Left lung (tissue), 10 donors: ENCODE measurements around the gene PRR20D. TPM values are rescaled to one million over a fixed set of nuclear protein-coding genes. Genes with fewer than 3 reads are reported as not detected.
"Not testable (repeated sequence)": the region's sequence is repeated elsewhere in the genome, so short reads cannot be mapped to it uniquely, and the experiment has no call there.

Experiments used
- ATAC-seq: fragments of 200-7000 bp; cut with Tn5 transposase; one replicate; pipeline ENCODE4 v1.9.1; 2020; ENCODE audit warnings: moderate library complexity
- DNase-seq, 4 donors: peaks; one replicate each; pipeline ENCODE4 v3.0.0-alpha.2; 2013 to 2020
- H3K27ac ChIP-seq, 2 donors: fragments of 200-600 bp; sonication (generic) in 1 of 2; one replicate each; pipeline versions ENCODE4 v1.5.0 to v1.8.0; 2020 to 2021
- H3K27me3 ChIP-seq, 2 donors: fragments of 200-600 bp; sonication (generic) in 1 of 2; one replicate each; pipeline versions ENCODE4 v1.5.0 to v1.8.0; 2020 to 2021
- H3K36me3 ChIP-seq, 2 donors: fragments of 200-600 bp; sonication (generic) in 1 of 2; one replicate each; pipeline versions ENCODE4 v1.5.0 to v1.8.0; 2020 to 2021
- H3K4me1 ChIP-seq, 2 donors: fragments of 200-600 bp; one replicate each; pipeline ENCODE4 v1.8.0; 2021
- H3K4me3 ChIP-seq, 2 donors: fragments of 200-600 bp; sonication (generic) in 1 of 2; one replicate each; pipeline versions ENCODE4 v1.5.0 to v1.8.0; 2020 to 2021; ENCODE audit warnings: mild to moderate bottlenecking in 1 of 2
- H3K9me3 ChIP-seq, 2 donors: fragments of 200-600 bp; sonication (generic) in 1 of 2; one replicate each; pipeline versions ENCODE4 v1.5.0 to v1.8.0; 2020 to 2021
- CTCF ChIP-seq, 2 donors: fragments of 200-600 bp; sonication (generic) in 1 of 2; IDR thresholded peaks; one replicate each; pipeline versions ENCODE4 v1.5.0 to v1.8.0; 2021; ENCODE audit warnings: antibody characterized with exemption in 2 of 2
- intact Hi-C, 2 donors: fragments of 100-400 bp; cut with DNase I; formaldehyde crosslinking; loops; one replicate each; pipeline versions ENCODE4 v1.11.2 to v1.14.2; 2022
- polyA plus RNA-seq, 6 donors: library from polyadenylated mRNA; unstranded; fragments of 120-200 nt; gene quantifications; one replicate each; pipeline ENCODE4 v1.2.1, GENCODE V29; 2013; ENCODE audit not compliant: insufficient read length in 6 of 6
- total RNA-seq, 2 donors: library from RNA; stranded (reverse); fragmentation: NEBNext Ultra II Directional; extraction: Animal tissue kit (Norgen Biotek cat#: 25700); gene quantifications; one replicate each; pipeline ENCODE4 v1.2.1, GENCODE V29; 2021
- donor health status: DM: no; HTN: yes; CAD: no.
- donor health status: DM: no; HTN: no; CAD: no.

The PRR20D gene
- total and polyA plus RNA-seq, 8 donors, result not detected

GRCh38 chr13:57138988-57139387, 21.4 kb upstream of the PRR20D start:
- DNase-seq, result no peak
- Histone ChIP-seq H3K4me3 (no peak overlapping the region), H3K36me3 (no peaks in the 10 kb centered on the region), H3K27ac (no peak overlapping the region), H3K4me1 (no peaks in the 10 kb centered on the region), H3K27me3 (no peaks in the 10 kb centered on the region), H3K9me3 (no peaks in the 10 kb centered on the region)
- TF ChIP-seq CTCF (IDR thresholded peaks at IDR 0.05), result no peak
- intact Hi-C loops, result no loop called here
- no peak for ATAC-seq

GRCh38 chr13:57139781-57140180, 20.7 kb upstream of the PRR20D start:
- H3K9me3 ChIP-seq, DNase-seq, H3K4me1 ChIP-seq, intact Hi-C loops, H3K36me3 ChIP-seq, H3K27me3 ChIP-seq, H3K27ac ChIP-seq, ATAC-seq, H3K4me3 ChIP-seq: not testable (repeated sequence)

- H3K4me3 ChIP-seq, H3K4me1 ChIP-seq, ATAC-seq, H3K27me3 ChIP-seq, H3K9me3 ChIP-seq, DNase-seq, H3K27ac ChIP-seq, H3K36me3 ChIP-seq, intact Hi-C loops: not testable (repeated sequence)
Observed at GRCh38 chr13:57140235-57140968, 20.0 kb upstream of the PRR20D start, which contains the start of gene PRR20A. PRR20A (plus strand) TSS chr13:57140918; CDS start chr13:57141305, 387 bp downstream.

- H3K9me3 ChIP-seq, H3K27me3 ChIP-seq, H3K27ac ChIP-seq, H3K4me3 ChIP-seq, H3K36me3 ChIP-seq, DNase-seq, intact Hi-C loops, ATAC-seq, H3K4me1 ChIP-seq: not testable (repeated sequence)
Observed at GRCh38 chr13:57147188-57147587, 13.2 kb upstream of the PRR20D start, which contains the start of gene PRR20B. PRR20B (plus strand) TSS chr13:57147488; CDS start chr13:57147875, 387 bp downstream.

- ATAC-seq, H3K27ac ChIP-seq, DNase-seq, H3K36me3 ChIP-seq, H3K4me3 ChIP-seq, H3K27me3 ChIP-seq, H3K4me1 ChIP-seq, intact Hi-C loops, H3K9me3 ChIP-seq: not testable (repeated sequence)
Observed at GRCh38 chr13:57148106-57148505, 12.3 kb upstream of the PRR20D start.

GRCh38 chr13:57153761-57154160, 6.7 kb upstream of the PRR20D start, which contains the start of gene PRR20C:
PRR20C (plus strand) TSS chr13:57154061; CDS start chr13:57154448, 387 bp downstream.
- H3K4me3 ChIP-seq, H3K4me1 ChIP-seq, ATAC-seq, intact Hi-C loops, H3K27me3 ChIP-seq, H3K9me3 ChIP-seq, H3K27ac ChIP-seq, H3K36me3 ChIP-seq, DNase-seq: not testable (repeated sequence)

- H3K4me3 ChIP-seq, H3K27me3 ChIP-seq, H3K9me3 ChIP-seq, DNase-seq, ATAC-seq, H3K4me1 ChIP-seq, intact Hi-C loops, H3K27ac ChIP-seq, H3K36me3 ChIP-seq: not testable (repeated sequence)
Observed at GRCh38 chr13:57166897-57167296, 6.5 kb downstream of the PRR20D start, which contains the start of gene PRR20E. PRR20E (plus strand) TSS chr13:57167197; CDS start chr13:57167584, 387 bp downstream.

- no peak for DNase-seq
- Histone ChIP-seq H3K4me3 (no peak overlapping the region), H3K27ac (no peak overlapping the region), H3K9me3 (no peaks in the 10 kb centered on the region), H3K36me3 (no peaks in the 10 kb centered on the region), H3K27me3 (no peaks in the 10 kb centered on the region), H3K4me1 (no peaks in the 10 kb centered on the region)
- intact Hi-C loops, result no loop called here
- no peak for TF ChIP-seq CTCF (IDR thresholded peaks at IDR 0.05)
- ATAC-seq, result no peak
Observed at GRCh38 chr13:57191667-57192066, 31.2 kb downstream of the PRR20D start.
